Left forelimb (tissue), 1 donor: ENCODE measurements around the gene MED1.

ENCODE experiments used
- DNase-seq: peaks from one replicate; pipeline ENCODE4 v3.0.0-alpha.2; 2018; ENCODE audit warnings: low spot score

MED1 gene

DNA sequence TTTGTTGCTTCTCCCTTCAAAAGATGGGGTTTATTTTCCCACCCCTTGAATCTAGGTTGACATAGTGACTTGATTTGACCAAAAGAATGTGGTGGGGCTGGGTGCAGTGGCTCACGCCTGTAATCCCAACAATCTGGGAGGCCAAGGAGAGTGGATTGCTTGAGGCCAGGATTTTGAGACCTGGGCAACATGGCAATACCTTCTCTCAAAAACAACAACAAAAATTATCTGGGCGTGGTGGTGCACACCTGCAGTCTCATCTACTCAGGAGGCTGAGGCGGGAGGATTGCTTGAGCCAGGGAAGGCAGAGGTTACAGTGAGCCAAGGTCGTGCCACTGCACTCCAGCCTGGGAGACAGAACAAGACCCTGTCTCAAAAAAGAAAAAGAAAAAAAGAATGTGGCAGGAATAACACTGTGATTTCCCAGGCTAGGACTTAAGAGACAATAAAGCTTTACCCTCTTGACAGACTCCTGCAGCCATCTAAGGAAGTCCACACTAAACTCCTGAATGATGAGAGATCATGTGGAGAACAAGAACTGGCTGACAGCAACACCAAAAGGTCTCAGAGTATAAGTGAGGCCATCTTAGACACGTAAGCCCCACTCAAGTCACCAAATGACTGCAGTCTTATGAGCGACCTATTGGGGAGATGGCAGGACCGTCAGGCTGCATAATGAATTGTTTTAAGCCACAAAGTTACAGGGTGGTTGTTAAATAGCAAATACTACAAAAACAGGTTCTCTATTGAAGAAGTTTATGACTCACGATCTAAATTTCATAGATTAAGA, 86.6 kb downstream of the MED1 start:
- no peak for DNase-seq

DNA sequence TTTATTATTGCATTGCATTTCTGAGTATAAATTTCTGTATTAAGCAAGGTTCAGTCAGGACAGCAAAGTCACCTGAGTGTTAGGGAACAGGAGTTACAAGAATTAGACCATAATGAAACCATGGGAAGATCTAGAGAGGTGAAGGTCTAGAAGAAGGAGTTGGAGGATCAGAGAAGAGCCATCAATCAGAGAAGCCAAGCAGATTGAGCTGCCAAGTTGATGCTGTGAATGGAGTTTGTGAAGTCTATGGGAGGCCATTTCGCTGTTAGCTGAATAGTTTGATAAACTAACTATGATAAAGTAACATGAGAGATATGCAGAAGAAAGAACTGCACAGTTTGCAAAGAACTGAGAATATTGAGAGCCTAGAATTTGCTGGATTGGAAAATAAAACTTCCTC, 90.0 kb downstream of the MED1 start:
- DNase-seq: no peak

DNA sequence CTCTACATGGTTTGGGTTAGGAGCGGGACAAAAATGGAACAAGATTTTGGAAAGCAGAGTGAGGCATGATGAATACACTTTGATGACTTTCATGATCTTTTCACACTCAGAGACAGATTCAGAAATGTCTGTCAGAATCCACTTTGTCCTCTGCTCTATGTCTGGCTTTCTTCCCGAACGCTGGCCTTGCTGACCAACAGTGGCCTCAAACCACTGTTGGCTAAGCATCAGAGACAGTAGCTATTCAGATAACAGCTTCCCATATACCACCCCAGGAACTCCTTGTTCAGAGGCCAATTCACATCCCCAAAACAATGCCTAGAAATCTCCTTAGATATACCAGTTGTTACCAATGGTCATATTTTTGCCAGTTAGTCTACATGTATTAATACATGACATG, 90.5 kb downstream of the MED1 start:
- no peak for DNase-seq

DNA sequence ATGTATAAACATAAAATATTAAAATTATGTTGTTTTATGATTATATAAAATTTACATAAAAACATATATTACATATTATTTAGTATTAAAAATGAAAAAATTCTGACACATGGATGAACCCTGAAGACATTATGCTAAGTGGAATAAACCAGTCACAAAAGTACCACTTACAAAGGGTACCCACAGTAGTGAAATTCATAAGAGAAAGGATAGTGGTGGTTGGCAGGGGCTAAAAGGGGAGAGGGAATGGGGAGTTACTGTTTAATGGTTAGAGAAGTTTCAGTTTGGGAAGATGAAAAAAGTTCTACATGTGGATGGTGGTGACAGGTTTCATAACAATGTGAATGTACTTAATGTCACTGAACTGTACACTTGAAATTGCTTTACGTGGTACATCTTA, 91.1 kb downstream of the MED1 start:
- no peak for DNase-seq

DNA sequence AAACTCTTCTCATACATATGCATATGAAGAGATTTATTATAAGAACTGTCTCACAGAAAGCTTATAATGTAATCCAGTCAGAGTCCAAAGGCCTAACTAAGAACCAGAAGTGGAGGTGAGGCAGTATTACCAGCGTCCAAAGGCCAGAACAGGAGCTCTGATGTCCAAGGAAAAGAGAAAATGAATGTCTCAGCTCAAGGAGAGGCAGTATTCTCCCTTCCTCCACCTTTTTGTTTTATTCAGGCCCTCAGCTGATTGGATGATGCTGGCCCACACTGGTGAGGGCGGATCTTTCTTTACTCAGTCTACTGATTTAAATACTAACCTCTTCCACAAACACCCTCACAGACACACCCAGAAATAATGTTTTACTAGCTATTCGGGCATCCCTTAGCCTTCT, 93.1 kb downstream of the MED1 start:
- no peak for DNase-seq

DNA sequence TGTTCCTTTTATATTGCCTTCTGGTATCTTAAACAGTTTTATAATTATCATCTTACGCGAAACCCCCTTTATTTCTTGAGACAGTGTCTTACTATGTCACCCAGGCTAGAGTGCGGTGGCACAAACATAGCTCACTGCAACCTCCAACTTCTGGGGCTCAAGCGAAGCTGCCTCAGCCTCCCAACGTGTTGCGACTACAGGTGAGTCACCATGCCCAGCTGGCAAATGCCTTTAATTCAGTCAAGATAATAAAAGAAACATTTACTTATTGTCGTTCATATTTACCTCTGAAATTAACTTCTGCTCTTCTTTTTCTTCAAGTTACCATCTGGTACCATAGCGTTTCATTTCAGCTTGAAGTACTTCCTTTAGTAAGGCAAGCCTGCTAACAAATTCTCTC, 93.6 kb downstream of the MED1 start:
- DNase-seq: no peak
